ENCODE results near the gene TBC1D16. TPM values are rescaled to one million over a fixed set of nuclear protein-coding genes. Genes with fewer than 3 reads are reported as not detected.
"Not testable (repeated sequence)": the region's sequence is repeated elsewhere in the genome, so short reads cannot be mapped to it uniquely, and the experiment has no call there.

The TBC1D16 gene
- polyA plus RNA-seq, 3 donors: 12.2 to 42.0 (median 37.9) TPM

GRCh38 chr17:79968116-79968515 lies 67.6 kb downstream of the TBC1D16 start:
- 93 to 99% (median 98%) methylated on average over 5 of the region's 5 CpGs for WGBS, 3 donors

GRCh38 chr17:79966681-79967080 lies 69.0 kb downstream of the TBC1D16 start:
- WGBS, 3 donors: 80 to 86% (median 81%) methylated on average over 3 of the region's 3 CpGs
- no peak overlapping the region for H3K27ac ChIP-seq (ENCODE audit: low read depth, low read length)

More at GRCh38 chr17:79968116-79968515, 67.6 kb downstream of the TBC1D16 start:
- no peak overlapping the region for H3K27ac ChIP-seq (ENCODE audit: low read depth, low read length)

- no peak overlapping the region for H3K27ac ChIP-seq (ENCODE audit: low read depth, low read length)
- 48 to 85% (median 75%) methylated on average over 6 of the region's 6 CpGs for WGBS, 3 donors
These were observed 69.9 kb downstream of the TBC1D16 start for GRCh38 chr17:79965806-79966205.

- WGBS, 3 donors: 94 to 99% (median 98%) methylated on average over 6 of the region's 6 CpGs
- H3K27ac ChIP-seq (ENCODE audit: low read depth, low read length): not testable (repeated sequence)
These were observed 73.2 kb downstream of the TBC1D16 start for GRCh38 chr17:79962467-79962866.

GRCh38 chr17:79961567-79961966 lies 74.1 kb downstream of the TBC1D16 start:
- 96 to 98% (median 97%) methylated on average over 9 of the region's 9 CpGs for WGBS, 3 donors
- H3K27ac ChIP-seq (ENCODE audit: low read depth, low read length): not testable (repeated sequence)

- WGBS, 3 donors: 67 to 87% (median 75%) methylated on average over 9 of the region's 9 CpGs
- H3K27ac ChIP-seq (ENCODE audit: low read depth, low read length): no peak overlapping the region
These were observed 74.7 kb downstream of the TBC1D16 start for GRCh38 chr17:79960788-79961522.

GRCh38 chr17:79959042-79959441 lies 76.6 kb downstream of the TBC1D16 start:
- H3K27ac ChIP-seq (ENCODE audit: low read depth, low read length): no peak overlapping the region
- 93 to 98% (median 97%) methylated on average over 4 of the region's 4 CpGs for WGBS, 3 donors

- H3K27ac ChIP-seq (ENCODE audit: low read depth, low read length): no peak overlapping the region
- 93 to 96% (median 93%) methylated on average over 6 of the region's 6 CpGs for WGBS, 3 donors
These were observed 78.8 kb downstream of the TBC1D16 start for GRCh38 chr17:79956853-79957252.

GRCh38 chr17:79956441-79956735 lies 79.3 kb downstream of the TBC1D16 start:
- not testable (repeated sequence) for H3K27ac ChIP-seq (ENCODE audit: low read depth, low read length)
- 95 to 97% (median 95%) methylated on average over 8 of the region's 8 CpGs for WGBS, 3 donors

- no peak overlapping the region for H3K27ac ChIP-seq (ENCODE audit: low read depth, low read length)
- 90 to 95% (median 94%) methylated on average over 13 of the region's 13 CpGs for WGBS, 3 donors
These were observed 79.8 kb downstream of the TBC1D16 start for GRCh38 chr17:79955691-79956440.

GRCh38 chr17:79955167-79955549 lies 80.5 kb downstream of the TBC1D16 start:
- H3K27ac ChIP-seq (ENCODE audit: low read depth, low read length): no peak overlapping the region
- 90 to 91% (median 90%) methylated on average over 10 of the region's 10 CpGs for WGBS, 3 donors

GRCh38 chr17:79954281-79955166 lies 81.1 kb downstream of the TBC1D16 start:
- H3K27ac ChIP-seq (ENCODE audit: low read depth, low read length): no peak overlapping the region
- 89 to 92% (median 91%) methylated on average over 24 to 25 of the region's 25 CpGs for WGBS, 3 donors

- H3K27ac ChIP-seq (ENCODE audit: low read depth, low read length): no peak overlapping the region
These were observed 82.3 kb downstream of the TBC1D16 start for GRCh38 chr17:79953335-79953734.

GRCh38 chr17:79952901-79953300 lies 82.8 kb downstream of the TBC1D16 start:
- 26 to 91% (median 90%) methylated on average over 8 of the region's 8 CpGs for WGBS, 3 donors
- H3K27ac ChIP-seq (ENCODE audit: low read depth, low read length): no peak overlapping the region

- no peak overlapping the region for H3K27ac ChIP-seq (ENCODE audit: low read depth, low read length)
- WGBS, 3 donors: 61 to 74% (median 74%) methylated on average over 35 to 36 of the region's 36 CpGs
These were observed 83.3 kb downstream of the TBC1D16 start for GRCh38 chr17:79952265-79952877.

- 22 to 52% (median 38%) methylated on average over 31 of the region's 31 CpGs for WGBS, 3 donors
- H3K27ac ChIP-seq (ENCODE audit: low read depth, low read length): no peak overlapping the region
These were observed 84.1 kb downstream of the TBC1D16 start for GRCh38 chr17:79951361-79952264.

GRCh38 chr17:79950751-79951150 lies 84.9 kb downstream of the TBC1D16 start:
- 22 to 80% (median 65%) methylated on average over 17 of the region's 17 CpGs for WGBS, 3 donors
- H3K27ac ChIP-seq (ENCODE audit: low read depth, low read length): no peak overlapping the region

GRCh38 chr17:79950306-79950705 lies 85.4 kb downstream of the TBC1D16 start:
- no peak overlapping the region for H3K27ac ChIP-seq (ENCODE audit: low read depth, low read length)
- WGBS, 3 donors: 36 to 91% (median 90%) methylated on average over 29 to 31 of the region's 31 CpGs
